GM23248 (cell line): ENCODE results near the gene KANK4.

ENCODE experiments used
- EZH2 ChIP-seq: fragments of 200-600 bp; sonication (generic); IDR thresholded peaks from 2 replicates; pipeline ENCODE4 v1.6.1; 2018; ENCODE audit warnings: antibody characterized with exemption, mild to moderate bottlenecking; ENCODE audit not compliant: insufficient read depth, poor library complexity, severe bottlenecking
- EZH2phosphoT487 ChIP-seq: fragments of 200-600 bp; sonication (generic); IDR thresholded peaks from 2 replicates; pipeline ENCODE4 v1.6.1; 2018; ENCODE audit warnings: antibody characterized with exemption, moderate library complexity, mild to moderate bottlenecking, low read depth; ENCODE audit not compliant: insufficient read depth

GRCh38 chr1:62283986-62284385 lies 35.2 kb downstream of the KANK4 start:
- no peak for TF ChIP-seq EZH2
- TF ChIP-seq EZH2phosphoT487: no peak
